CD14-positive monocyte (primary cell): ENCODE results near the gene TMEM132A. TPM values are rescaled to one million over a fixed set of nuclear protein-coding genes. Genes with fewer than 3 reads are reported as not detected.

Experiments
- DNase-seq, 3 donors: peaks; one replicate each; pipeline ENCODE4 v3.0.0-alpha.2; 2011 to 2022
- H2AFZ ChIP-seq: 2 replicates; pipeline ENCODE4 v1.6.0; 2012; ENCODE audit warnings: mild to moderate bottlenecking, low read depth, low read length, inconsistent platforms; ENCODE audit not compliant: insufficient read depth, poor library complexity, severe bottlenecking
- H3K27ac ChIP-seq, 2 donors: 1 replicate in 1 of 2; 2 replicates in 1 of 2; pipeline ENCODE4 v1.5.1; 2012 to 2013; ENCODE audit warnings: low read length in 2 of 2, control low read depth in 1 of 2, inconsistent platforms in 1 of 2, low read depth in 1 of 2, mild to moderate bottlenecking in 1 of 2
- H3K27me3 ChIP-seq, 2 donors: one replicate each; pipeline versions ENCODE4 v1.6.0 to v1.6.1; 2011 to 2013; ENCODE audit warnings: low read length in 2 of 2; ENCODE audit not compliant: control insufficient read depth in 2 of 2, insufficient read depth in 2 of 2
- H3K36me3 ChIP-seq, 2 donors: replicated peaks in 1 of 2; 1 replicate in 1 of 2; 2 replicates in 1 of 2; pipeline versions ENCODE4 v1.5.1 to v1.6.1; 2012 to 2013; ENCODE audit warnings: low read length in 2 of 2, control low read depth in 1 of 2, inconsistent platforms in 1 of 2, mild to moderate bottlenecking in 1 of 2; ENCODE audit not compliant: insufficient read depth in 2 of 2, control insufficient read depth in 1 of 2
- H3K4me1 ChIP-seq, 2 donors: 1 replicate in 1 of 2; 2 replicates in 1 of 2; pipeline versions ENCODE4 v1.5.1 to v1.6.1; 2012 to 2013; ENCODE audit warnings: low read length in 2 of 2, control low read depth in 1 of 2, inconsistent platforms in 1 of 2, mild to moderate bottlenecking in 1 of 2, moderate library complexity in 1 of 2; ENCODE audit not compliant: insufficient read depth in 2 of 2, control insufficient read depth in 1 of 2
- H3K4me2 ChIP-seq: replicated peaks from 2 replicates; pipeline ENCODE3; 2012; ENCODE audit warnings: low read length, moderate library complexity, mild to moderate bottlenecking; ENCODE audit not compliant: poor library complexity, severe bottlenecking; ENCODE audit errors: extremely low read depth
- H3K4me3 ChIP-seq, 3 experiments: fragments of 200-600 bp in 1 of 3; sonication (generic) in 1 of 3; replicated peaks in 1 of 3; 1 replicate in 2 of 3; 2 replicates in 1 of 3; pipeline ENCODE4 v1.5.1; 2011 to 2013; ENCODE audit warnings: low read length in 3 of 3, mild to moderate bottlenecking in 3 of 3, control low read depth in 2 of 3, low read depth in 2 of 3, inconsistent platforms in 1 of 3, moderate library complexity in 1 of 3
- H3K79me2 ChIP-seq: 2 replicates; pipeline ENCODE4 v1.6.0; 2012; ENCODE audit warnings: mild to moderate bottlenecking, control low read depth, inconsistent platforms, low read length, moderate library complexity; ENCODE audit not compliant: insufficient read depth
- H3K9ac ChIP-seq: 2 replicates; pipeline ENCODE4 v1.6.0; 2017; ENCODE audit warnings: low read length, mild to moderate bottlenecking; ENCODE audit not compliant: insufficient read depth, poor library complexity, severe bottlenecking
- H3K9me3 ChIP-seq, 2 donors: replicated peaks in 1 of 2; 1 replicate in 1 of 2; 2 replicates in 1 of 2; pipeline versions ENCODE4 v1.5.1 to v1.6.1; 2012 to 2013; ENCODE audit warnings: low read length in 2 of 2, control low read depth in 1 of 2; ENCODE audit not compliant: control insufficient read depth in 1 of 2, insufficient read depth in 1 of 2
- H4K20me1 ChIP-seq: 2 replicates; pipeline ENCODE4 v1.6.0; 2012; ENCODE audit warnings: mild to moderate bottlenecking, low read length, control low read depth, moderate library complexity; ENCODE audit not compliant: insufficient read depth
- H3K27ac Mint-ChIP-seq, 7 donors: one replicate each; pipeline ENCODE4 v1.8.0; 2020; ENCODE audit warnings: mild to moderate bottlenecking in 7 of 7, mixed read lengths in 7 of 7, moderate library complexity in 6 of 7, inconsistent platforms in 2 of 7
- H3K27me3 Mint-ChIP-seq, 3 donors: one replicate each; pipeline ENCODE4 v1.8.0; 2021 to 2022; ENCODE audit warnings: low read depth in 3 of 3, mild to moderate bottlenecking in 3 of 3, mixed read lengths in 3 of 3, moderate library complexity in 3 of 3, inconsistent platforms in 1 of 3
- H3K36me3 Mint-ChIP-seq, 2 donors: one replicate each; pipeline ENCODE4 v1.8.0; 2020; ENCODE audit warnings: mixed read lengths in 2 of 2, inconsistent platforms in 1 of 2, mild to moderate bottlenecking in 1 of 2
- H3K4me1 Mint-ChIP-seq: one replicate; pipeline ENCODE4 v1.8.0; 2020; ENCODE audit warnings: mild to moderate bottlenecking, mixed read lengths
- H3K4me3 Mint-ChIP-seq, 2 donors: one replicate each; pipeline ENCODE4 v1.8.0; 2020; ENCODE audit warnings: mild to moderate bottlenecking in 2 of 2, mixed read lengths in 2 of 2, moderate library complexity in 1 of 2
- H3K9me3 Mint-ChIP-seq, 7 donors: one replicate each; pipeline ENCODE4 v1.8.0; 2020 to 2022; ENCODE audit warnings: mixed read lengths in 7 of 7, mild to moderate bottlenecking in 6 of 7, moderate library complexity in 6 of 7, inconsistent platforms in 2 of 7
- CTCF ChIP-seq: fragments of 200-600 bp; IDR thresholded peaks from one replicate; pipeline ENCODE4 v1.8.0; 2022; ENCODE audit warnings: antibody characterized with exemption, mild to moderate bottlenecking
- WGBS: methylation state at CpG from one replicate; pipeline ENCODE4 v1.1.5; 2013; ENCODE audit warnings: missing lambda C conversion rate; ENCODE audit not compliant: insufficient coverage; 5-methylcytosine and 5-hydroxymethylcytosine counted together
- intact Hi-C, 2 donors: fragments of 100-400 bp; cut with micrococcal nuclease; formaldehyde crosslinking; loops; one replicate each; pipeline versions ENCODE4 v1.15.0 to v1.15.1; 2023
- polyA plus RNA-seq, 3 donors: library from polyadenylated mRNA; depleted of rRNA in 1 of 3; unstranded in 2 of 3; stranded (reverse) in 1 of 3; fragments of 300-500 nt in 2 of 3; fragments of >200 nt in 1 of 3; fragmentation: Illumina TruSeq in 2 of 3; gene quantifications; 1 replicate in 2 of 3; 2 replicates in 1 of 3; pipeline ENCODE4 v1.2.3, GENCODE V29; 2012 to 2021

The TMEM132A gene
- polyA plus RNA-seq, 3 donors = 0.01 to 0.31 (median 0.21) TPM

GRCh38 chr11:60984149-60984548, 59.9 kb downstream of the TMEM132A start:
- Histone ChIP-seq H3K9ac (no peak overlapping the region), H3K4me1 (peaks cover 7 to 10% of the 10 kb centered on the region in 2 donors), H3K9me3 (no peaks in the 10 kb centered on the region), H4K20me1 (no peaks in the 10 kb centered on the region), H3K36me3 (no peaks in the 10 kb centered on the region), H3K79me2 (no peaks in the 10 kb centered on the region), H3K4me2 (no peak overlapping the region), H2AFZ (no peak overlapping the region), H3K27me3 (no peaks in the 10 kb centered on the region), H3K4me3 (no peak overlapping the region), H3K27ac (no peak overlapping the region)
- no CpG with 5 or more reads among the region's 6 CpGs for WGBS
- Mint-ChIP-seq H3K27me3 (peaks cover 6 to 16% (median 10%) of the 10 kb centered on the region in 3 donors), H3K4me3 (no peak overlapping the region), H3K9me3 (peaks cover 0 to 1% (median 0%) of the 10 kb centered on the region in 7 donors), H3K27ac (no peak overlapping the region), H3K4me1 (peaks cover 18% of the 10 kb centered on the region), H3K36me3 (peaks cover 0 to 3% of the 10 kb centered on the region in 2 donors)
- no peak for TF ChIP-seq CTCF
- DNase-seq = no peak
- intact Hi-C loops = no loop called here

- Histone ChIP-seq H3K4me2 (no peak overlapping the region), H3K27me3 (no peaks in the 10 kb centered on the region), H4K20me1 (no peaks in the 10 kb centered on the region), H3K27ac (no peak overlapping the region), H3K9me3 (no peaks in the 10 kb centered on the region), H3K9ac (no peak overlapping the region), H3K4me3 (no peak overlapping the region), H2AFZ (no peak overlapping the region), H3K4me1 (peaks cover 7 to 13% of the 10 kb centered on the region in 2 donors), H3K79me2 (no peaks in the 10 kb centered on the region), H3K36me3 (no peaks in the 10 kb centered on the region)
- Mint-ChIP-seq H3K36me3 (peaks cover 0 to 3% of the 10 kb centered on the region in 2 donors), H3K9me3 (peaks cover 0 to 1% (median 0%) of the 10 kb centered on the region in 7 donors), H3K27ac (no peak overlapping the region), H3K4me3 (peak overlapping the region in 1 of 2 donors; percentile 13), H3K4me1 (peaks cover 21% of the 10 kb centered on the region), H3K27me3 (peaks cover 6 to 20% (median 10%) of the 10 kb centered on the region in 3 donors)
- TF ChIP-seq CTCF = no peak
- intact Hi-C loops = no loop called here
- DNase-seq = no peak
- WGBS = 94% methylated on average over 4 of the region's 4 CpGs
Observed at GRCh38 chr11:60984636-60985035, 60.4 kb downstream of the TMEM132A start.
